ENCODE results near the gene MPZL1. TPM values are rescaled to one million over a fixed set of nuclear protein-coding genes. Genes with fewer than 3 reads are reported as not detected.

Gene MPZL1
- polyA plus RNA-seq (2013, experiment 1 of 2; ENCODE audit: insufficient read length): 124 TPM
- 131 TPM for polyA plus RNA-seq (2013, experiment 2 of 2; ENCODE audit: insufficient read length)

- DNase-seq: peak; percentile 93
These were observed at the start of gene MPZL1 for GRCh38 chr1:167721617-167722151. MPZL1 (plus strand) TSS chr1:167721982; CDS start chr1:167722152, 170 bp downstream.

GRCh38 chr1:167672831-167673230, 49.0 kb upstream of the MPZL1 start:
- no peak for DNase-seq

GRCh38 chr1:167673265-167673664, 48.5 kb upstream of the MPZL1 start:
- no peak for DNase-seq

- DNase-seq: no peak
These were observed 47.6 kb upstream of the MPZL1 start for GRCh38 chr1:167674156-167674555.

GRCh38 chr1:167675440-167675839, 46.3 kb upstream of the MPZL1 start:
- DNase-seq: no peak

- no peak for DNase-seq
These were observed 45.4 kb upstream of the MPZL1 start for GRCh38 chr1:167676205-167676915.

- no peak for DNase-seq
These were observed 44.6 kb upstream of the MPZL1 start for GRCh38 chr1:167676916-167677848.

- no peak for DNase-seq
These were observed 43.4 kb upstream of the MPZL1 start for GRCh38 chr1:167678422-167678821.

- DNase-seq: no peak
These were observed 42.9 kb upstream of the MPZL1 start for GRCh38 chr1:167678838-167679237.

GRCh38 chr1:167679714-167680113, 42.1 kb upstream of the MPZL1 start:
- DNase-seq: no peak

- no peak for DNase-seq
These were observed 40.8 kb upstream of the MPZL1 start for GRCh38 chr1:167681024-167681423.

- DNase-seq: no peak
These were observed 40.2 kb upstream of the MPZL1 start for GRCh38 chr1:167681451-167682098.

- no peak for DNase-seq
These were observed 38.6 kb upstream of the MPZL1 start for GRCh38 chr1:167683226-167683625.

GRCh38 chr1:167683641-167684502, 37.9 kb upstream of the MPZL1 start:
- DNase-seq: peak; percentile 75

- DNase-seq: no peak
These were observed 35.9 kb upstream of the MPZL1 start for GRCh38 chr1:167685844-167686243.

GRCh38 chr1:167687919-167688519, 33.8 kb upstream of the MPZL1 start:
- DNase-seq: peak; percentile 69

GRCh38 chr1:167689567-167689920, 32.2 kb upstream of the MPZL1 start:
- no peak for DNase-seq

GRCh38 chr1:167690053-167690452, 31.7 kb upstream of the MPZL1 start:
- DNase-seq: no peak

GRCh38 chr1:167693425-167694045, 28.2 kb upstream of the MPZL1 start:
- no peak for DNase-seq

GRCh38 chr1:167694691-167695090, 27.1 kb upstream of the MPZL1 start:
- no peak for DNase-seq

- DNase-seq: no peak
These were observed 26.6 kb upstream of the MPZL1 start for GRCh38 chr1:167695147-167695546.

All from fibroblast of skin of back (primary cell).